CD4-positive, alpha-beta T cell treated with Interleukin-4 for 4 hours (primary cell): Measurements from ENCODE around the gene MTTP.

Source experiments
- DNase-seq: peaks from one replicate; pipeline ENCODE4 v3.0.0-alpha.2; 2020

Gene MTTP

DNA sequence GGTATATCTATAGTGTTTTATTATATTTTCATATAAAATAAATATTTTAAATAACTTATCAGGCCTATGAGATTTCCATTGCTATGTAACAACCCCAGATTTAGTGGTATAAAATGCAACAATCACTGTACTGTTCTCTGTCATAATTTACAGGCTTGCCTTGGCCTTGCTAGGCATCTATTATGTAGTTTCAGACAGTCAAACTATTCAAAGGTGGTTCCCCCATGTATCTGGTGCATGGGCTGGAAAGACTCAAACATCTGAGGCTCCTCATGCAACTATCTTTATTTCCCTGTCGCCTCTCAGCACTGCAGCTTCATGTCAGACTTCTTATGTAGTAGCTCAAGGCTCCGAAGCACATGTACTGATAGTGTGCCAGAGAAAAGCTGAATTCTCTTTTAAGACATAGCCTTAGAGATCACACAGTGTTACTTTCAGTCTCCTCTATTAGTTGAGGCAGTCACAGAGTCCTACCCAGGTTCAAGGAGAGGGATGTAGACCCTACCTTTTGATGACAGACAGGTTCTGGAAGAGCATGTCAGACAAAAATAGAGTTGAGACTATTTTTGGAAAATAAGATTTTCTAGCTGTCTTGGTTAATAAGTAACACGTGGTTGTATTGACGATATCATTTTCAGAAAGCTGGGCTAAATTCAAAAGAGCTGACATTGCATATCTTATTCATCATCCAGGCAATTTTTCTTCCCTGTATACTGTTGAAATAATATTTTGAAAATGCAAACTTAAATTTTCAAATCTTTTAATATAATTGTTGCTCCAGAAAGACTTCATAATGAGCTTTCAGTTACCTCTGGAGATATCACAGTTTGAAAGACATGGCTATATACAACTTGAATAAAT is 19.4 kb downstream of the MTTP start:
- DNase-seq, result no peak

DNA sequence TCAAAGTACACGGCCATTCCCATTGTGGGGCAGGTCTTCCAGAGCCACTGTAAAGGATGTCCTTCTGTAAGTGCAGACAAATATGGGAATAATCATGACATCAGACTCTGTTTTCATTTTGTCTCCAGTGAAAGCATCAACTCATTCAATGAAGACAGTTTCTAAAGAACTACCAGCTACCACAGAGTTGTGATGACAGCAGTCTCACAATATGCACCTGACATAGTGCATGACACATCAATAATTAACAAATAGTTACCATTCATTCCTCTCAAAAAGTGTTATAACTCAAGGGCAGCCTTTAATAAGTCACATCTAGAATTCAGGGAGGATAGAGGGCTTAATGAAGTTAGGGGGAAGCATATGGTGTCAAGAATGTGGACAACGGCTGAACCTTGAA is 20.2 kb downstream of the MTTP start:
- DNase-seq, result no peak

DNA sequence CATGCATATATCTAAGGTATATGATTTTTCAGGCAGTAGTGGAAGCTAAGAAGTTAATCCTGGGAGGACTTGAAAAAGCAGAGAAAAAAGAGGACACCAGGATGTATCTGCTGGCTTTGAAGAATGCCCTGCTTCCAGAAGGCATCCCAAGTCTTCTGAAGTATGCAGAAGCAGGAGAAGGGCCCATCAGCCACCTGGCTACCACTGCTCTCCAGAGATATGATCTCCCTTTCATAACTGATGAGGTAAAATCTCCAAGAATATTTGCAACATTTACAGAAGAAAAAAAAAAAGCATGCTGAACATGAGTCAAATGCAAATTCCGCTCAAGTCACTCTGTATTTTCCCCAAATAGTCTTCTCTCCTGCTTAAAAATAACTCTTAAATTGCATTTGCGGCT is 32.1 kb downstream of the MTTP start:
- DNase-seq, result no peak

DNA sequence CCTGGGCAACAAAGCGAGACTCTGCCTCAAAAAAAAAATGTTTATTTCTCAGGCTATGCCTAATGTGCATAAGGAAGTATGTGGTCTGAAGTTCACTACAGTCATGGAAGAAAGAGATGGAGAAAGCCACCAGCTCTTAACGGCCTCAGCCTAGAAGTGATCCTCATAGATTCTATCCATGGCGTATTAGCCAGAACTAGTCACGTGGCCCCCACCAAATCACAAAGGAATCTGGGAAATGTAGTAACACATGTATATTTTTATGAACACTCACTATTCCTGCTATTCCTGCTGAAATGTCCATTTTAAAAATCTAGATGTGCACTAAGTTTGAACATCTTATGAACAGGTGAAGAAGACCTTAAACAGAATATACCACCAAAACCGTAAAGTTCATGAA is 33.8 kb downstream of the MTTP start:
- no peak for DNase-seq

DNA sequence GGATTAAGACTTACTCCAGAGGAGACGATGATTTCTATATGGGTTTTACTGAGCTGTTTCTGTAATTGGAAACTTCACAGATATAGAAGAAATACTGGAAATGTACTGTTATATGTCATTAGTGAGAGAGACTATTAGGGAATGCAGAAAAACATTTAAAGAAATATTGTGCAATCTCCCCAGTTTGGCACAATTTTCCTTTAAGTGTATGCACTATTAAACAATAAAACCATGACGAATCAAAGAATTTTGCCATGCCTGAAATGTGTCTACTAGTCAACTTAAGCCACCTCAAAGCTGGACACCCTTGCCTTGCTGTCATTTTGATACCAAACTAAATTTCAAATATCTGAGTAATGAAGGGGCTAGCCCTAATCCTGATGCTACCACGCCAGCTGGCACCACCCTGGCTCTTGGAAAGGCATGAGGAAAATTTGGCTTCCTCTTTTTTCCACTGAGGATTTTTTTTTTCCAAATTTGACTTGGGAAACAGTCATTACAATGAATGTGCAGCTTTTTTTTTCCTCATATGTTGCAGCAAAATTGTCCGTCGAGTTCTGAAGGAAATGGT is 36.1 kb downstream of the MTTP start:
- no peak for DNase-seq

DNA sequence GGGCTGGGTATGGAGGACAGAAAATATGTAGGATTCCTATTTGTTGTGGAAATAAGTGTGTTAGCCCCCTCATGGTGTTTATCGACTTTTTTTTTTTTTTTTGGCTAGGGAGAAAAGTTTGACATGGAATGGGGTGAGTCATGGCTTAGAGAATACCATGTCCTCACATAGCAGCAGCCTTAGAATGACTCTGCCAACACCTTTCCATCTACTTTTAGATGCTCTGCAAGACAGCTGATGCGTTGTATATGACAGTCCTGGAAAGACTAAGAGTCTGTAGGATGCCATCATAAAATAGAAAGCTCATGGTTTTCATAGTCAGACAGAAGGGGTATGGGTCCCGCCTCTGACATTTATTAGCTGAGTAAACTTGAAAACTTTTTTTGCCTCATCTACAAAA is 37.7 kb downstream of the MTTP start:
- DNase-seq, result no peak

DNA sequence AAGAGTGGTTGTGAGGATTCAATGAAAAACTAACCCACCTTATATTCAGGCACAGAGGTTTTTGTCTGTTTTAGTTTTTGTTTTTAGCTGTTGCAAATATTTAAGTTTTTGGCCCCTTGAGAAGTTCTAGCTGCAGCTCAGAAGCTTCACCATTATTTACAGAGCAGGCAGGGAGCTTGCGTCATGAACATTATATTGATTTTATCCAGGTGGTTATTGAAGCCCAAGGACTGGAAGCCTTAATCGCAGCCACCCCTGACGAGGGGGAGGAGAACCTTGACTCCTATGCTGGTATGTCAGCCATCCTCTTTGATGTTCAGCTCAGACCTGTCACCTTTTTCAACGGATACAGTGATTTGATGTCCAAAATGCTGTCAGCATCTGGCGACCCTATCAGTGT is 38.1 kb downstream of the MTTP start:
- DNase-seq, result no peak

DNA sequence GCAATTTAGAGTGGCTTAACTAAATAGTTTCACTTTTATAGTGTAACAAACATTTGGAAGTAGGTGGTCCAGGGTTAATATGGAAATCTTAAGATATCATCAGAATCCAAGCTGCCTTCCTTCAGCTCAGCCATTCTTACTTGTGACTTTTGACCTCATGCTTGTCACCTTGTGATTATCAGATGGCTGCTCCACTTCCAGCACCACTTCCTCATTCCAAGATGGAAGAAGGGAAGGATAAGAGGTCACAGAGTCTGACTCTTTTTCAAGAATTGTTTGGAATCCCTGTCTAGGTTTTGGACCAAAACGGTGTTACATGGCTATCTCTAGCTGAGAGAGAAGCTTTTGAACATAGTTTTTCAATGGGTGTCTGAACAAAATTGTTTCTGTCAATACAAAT is 39.9 kb downstream of the MTTP start:
- DNase-seq, result no peak

DNA sequence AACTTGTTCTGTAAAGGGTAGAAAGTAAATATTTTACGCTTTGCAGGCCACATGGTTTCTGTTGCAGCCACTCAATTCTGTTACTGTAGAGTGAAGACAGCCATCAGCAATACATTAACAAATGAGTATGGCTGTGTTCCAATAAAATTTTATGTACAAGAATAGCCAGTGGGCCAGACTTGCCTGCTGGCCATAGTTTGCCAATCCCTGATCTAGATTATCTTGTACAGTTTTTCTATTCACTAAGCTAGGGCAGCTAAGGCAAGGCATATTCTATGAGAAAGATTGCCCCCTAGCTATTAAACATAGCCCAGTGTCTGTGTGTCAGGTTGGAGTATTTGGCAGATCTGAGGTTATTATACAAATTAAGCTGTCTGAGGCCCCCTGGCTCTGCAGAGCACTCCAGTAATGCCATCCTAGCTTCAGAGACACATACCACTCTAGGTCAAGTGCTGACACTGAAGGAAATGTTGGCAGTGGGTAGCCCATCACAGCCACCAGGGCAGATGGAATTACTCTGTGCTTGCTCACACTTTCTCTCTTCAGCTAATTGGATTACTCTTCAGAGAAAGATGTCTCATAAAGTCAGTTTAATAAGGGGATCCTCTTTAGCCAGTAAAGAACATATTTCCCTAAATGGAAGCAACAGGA is 40.7 kb downstream of the MTTP start:
- no peak for DNase-seq

DNA sequence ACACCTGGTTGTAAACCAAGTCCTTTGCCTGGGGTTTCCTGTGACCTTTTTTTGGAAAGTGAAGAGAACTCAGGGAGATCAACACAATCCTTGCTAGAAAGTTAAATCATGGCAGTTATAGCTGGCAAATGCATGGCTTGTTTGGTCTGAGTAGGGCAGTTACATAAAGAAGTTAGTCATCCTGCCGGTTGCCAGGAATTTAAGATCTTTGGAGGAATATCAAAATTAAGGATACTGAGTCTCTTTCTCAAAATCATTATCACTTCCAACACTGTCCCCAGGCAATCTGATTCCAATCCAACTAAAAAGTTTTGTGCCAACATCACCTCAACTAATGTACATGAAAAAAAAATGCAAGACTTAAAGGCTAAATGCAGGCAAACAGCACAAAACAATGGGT is 42.8 kb downstream of the MTTP start:
- DNase-seq, result no peak

DNA sequence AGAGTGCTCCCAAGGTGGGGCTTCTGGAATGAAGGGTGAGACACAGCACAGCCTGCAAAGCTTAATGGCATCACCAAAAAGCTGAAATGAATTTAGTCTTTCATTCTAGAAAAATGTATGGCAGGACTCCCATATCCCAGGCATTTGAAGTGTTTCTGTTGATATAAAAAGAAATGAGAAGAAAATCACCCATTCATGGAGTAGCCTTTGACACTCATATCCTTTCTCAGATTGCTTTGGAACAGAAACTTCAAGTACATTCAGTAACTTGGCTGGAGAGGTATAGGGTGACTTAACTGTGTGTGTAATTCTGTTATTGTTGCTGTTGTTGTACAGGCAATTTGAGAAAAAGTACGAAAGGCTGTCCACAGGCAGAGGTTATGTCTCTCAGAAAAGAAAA is 47.7 kb downstream of the MTTP start:
- no peak for DNase-seq

DNA sequence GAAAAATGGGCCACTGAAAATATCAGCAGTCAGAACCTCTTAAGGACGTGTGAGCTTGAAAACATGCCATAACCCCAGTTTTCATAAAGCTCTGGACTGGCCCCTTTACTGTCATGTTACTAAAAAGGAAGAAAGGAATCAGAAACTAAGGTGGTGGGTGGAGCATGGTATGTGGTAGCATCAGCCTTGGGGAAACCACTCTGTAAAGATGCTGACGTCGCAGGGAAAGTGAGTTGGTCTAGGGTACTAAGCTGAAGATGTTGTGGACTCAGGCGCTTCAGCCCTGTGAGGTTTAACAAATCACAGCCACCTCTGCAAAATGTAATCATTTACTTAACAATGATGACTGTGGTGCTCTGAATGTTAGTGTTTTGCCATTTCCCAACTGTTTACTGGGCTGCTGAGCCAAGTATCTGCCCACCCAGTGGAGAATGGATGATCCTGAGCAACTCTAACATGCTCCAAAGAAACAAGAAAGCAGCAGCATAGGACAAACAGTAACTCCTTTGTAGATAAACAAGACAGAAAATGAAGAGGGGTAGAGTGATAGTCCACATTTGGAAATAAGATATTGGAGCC is 49.6 kb downstream of the MTTP start:
- DNase-seq, result no peak

DNA sequence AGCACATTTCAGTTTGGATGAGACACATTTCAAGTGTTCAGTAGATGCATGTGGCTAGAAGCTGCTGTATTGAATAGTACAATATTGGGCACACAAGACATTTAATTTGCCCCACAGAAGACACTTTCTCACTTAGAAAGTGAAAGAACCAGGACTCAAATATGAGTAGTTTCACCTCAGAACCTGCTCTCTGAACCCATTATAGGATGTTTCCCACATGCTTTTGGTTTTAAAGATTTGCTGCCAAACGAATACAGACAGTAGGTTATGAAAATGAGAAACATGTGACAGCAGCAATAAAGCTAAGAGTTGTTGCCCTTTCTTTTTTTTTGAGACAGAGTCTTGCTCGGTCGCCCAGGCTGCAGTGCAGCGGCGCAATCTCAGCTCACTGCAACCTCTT is 50.7 kb downstream of the MTTP start:
- DNase-seq, result no peak

DNA sequence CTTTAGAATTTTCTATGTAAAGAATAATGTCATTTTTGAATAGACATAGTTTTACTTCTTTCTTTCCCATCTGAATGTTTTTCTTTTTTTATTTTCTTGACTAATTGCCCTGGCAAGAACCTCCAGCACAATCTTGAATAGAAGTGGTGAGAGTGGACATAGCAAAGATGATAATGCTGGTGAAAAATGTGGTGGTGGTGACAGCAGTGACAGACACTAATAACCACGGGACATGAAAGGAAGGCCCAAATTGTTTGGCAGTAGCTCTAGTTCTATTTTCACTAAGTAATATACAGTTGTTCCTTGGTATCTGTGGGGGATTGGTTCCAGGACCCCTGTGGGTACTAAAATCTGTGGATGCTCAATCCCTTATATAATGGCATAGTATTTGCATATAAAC is 53.4 kb downstream of the MTTP start:
- no peak for DNase-seq

DNA sequence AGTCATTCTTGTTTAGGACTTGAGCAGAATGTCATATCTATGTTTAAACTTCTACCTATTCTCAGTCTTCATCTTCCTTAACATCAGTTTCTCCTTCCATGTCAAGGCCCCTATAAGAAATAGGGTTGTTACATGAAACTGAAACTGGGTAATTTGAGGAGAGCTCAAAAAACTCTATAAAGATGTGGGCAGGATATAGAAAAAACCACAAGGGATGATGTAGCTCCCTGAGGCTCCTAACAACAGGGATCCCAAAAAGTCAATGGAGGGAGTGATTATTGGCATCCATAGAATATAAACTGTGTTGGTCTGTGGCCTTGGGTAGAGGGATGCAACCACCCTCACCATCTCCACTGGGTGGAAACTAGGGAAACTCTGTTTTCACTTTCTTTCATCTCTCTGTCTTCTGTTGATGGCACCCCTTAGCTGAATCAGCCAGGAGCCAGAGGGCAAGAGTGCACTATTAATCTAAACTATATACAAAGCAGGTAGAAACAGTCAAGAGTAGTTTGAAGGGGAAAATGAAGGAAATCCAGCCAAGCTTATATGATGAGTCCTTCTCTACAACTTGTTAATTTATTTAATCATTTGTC is 55.4 kb downstream of the MTTP start:
- DNase-seq, result no peak

DNA sequence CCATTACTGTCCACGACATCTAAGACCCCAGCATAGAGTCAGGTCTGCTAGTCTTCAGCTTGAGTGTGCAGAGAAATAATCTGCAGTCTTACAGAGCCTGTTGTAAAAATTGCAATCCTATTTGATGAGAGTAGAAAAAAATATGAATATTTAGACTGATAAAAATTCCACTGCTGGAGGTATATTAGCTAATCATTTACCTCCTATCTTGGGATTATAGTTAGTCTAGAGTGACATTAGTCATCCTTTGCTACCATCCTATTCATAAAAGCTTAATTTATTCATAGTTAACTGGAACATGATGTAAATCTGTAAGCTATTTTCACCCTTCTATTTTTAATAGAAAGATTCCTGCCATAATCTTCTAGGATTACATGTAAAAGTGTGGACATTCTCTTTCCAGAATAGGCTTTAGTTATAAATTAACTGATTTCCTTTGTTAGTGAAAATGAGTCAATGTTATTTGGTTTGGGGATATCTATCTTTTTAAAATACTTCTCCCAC is 56.3 kb downstream of the MTTP start:
- DNase-seq, result no peak

DNA sequence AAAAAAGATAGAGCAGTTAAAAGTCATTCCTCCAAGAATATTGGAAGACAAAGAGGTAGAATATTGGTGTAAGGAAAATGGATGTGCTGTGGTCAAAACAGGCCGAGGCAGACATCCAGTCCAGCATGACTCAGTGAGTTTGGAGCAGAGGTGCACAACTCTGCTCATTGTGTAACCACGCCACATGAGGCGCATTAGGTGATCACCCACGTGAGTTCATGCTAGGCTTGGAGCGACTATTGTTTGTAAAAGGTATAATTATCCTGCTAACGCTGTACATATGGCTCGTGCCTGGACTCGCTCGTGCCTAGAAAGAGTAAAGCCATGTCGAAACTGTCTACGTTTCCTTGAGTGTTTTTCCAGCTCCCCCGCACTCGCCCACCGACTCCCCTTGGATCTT is 59.1 kb downstream of the MTTP start:
- DNase-seq, result no peak

DNA sequence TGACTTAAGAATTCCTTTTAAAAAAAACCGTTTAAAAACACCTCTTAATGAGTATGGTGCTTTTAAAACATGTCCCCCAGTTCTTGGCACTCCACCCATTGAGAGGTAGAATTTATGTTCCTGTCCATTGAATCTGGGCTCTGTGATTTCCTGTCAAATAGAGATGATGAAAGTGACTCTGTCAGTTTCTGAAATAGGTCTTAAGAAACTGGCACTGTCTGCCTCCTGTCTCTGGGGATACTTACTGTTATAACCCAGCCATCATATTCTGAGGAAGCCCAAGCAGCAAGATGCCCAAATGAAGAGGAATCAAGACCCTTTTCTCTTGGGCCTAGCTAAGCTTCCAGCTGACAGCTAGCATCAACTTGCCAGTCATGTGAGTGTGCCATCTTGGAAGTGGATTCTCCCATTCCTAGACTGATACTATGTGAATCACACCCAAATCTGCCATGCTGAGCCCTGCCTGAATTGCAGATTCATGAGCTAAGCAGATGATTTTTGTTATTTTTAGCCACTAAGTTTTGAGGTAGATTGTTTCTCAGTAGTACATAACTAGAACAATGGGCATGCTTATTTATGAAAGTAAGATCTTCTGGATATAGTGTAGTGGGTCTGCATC is 60.2 kb downstream of the MTTP start:
- DNase-seq, result no peak

DNA sequence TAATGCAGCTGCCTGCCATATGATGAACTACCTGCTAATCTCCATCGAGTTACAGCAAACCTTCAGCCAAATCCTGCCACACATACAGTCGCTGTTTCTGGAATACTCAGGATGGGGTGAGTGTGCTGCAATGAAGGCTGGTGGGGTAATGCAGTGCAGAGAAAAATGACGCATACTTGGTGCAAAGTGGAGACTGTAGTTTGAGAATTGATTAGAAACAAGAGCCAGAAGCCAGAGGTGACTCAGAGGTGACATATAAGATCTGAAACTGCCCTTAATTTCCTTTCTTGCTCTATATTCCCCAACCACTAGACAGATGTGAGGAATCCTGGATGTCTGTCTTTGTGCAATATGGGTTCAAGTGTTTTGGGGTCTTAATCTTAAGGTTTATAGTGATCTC is 61.0 kb downstream of the MTTP start:
- no peak for DNase-seq

DNA sequence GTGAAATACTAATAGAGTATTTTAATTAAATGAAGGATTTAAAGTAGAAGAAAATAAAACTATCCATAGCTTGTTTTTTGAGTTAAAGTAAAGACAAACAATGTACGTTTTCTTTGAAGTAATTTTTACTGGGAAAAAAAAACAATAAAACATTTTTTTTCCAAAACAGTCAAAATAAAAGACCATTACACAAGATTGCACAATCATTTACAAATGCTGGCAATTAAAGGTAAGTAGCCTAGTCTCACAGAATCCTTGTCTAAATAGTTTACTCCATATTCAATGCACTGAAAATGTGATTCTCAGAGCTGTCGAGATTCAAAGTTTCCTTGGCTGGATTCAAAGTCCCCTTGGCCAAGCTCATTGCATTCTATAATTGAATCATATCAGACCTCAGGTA is 61.8 kb downstream of the MTTP start:
- DNase-seq, result no peak

DNA sequence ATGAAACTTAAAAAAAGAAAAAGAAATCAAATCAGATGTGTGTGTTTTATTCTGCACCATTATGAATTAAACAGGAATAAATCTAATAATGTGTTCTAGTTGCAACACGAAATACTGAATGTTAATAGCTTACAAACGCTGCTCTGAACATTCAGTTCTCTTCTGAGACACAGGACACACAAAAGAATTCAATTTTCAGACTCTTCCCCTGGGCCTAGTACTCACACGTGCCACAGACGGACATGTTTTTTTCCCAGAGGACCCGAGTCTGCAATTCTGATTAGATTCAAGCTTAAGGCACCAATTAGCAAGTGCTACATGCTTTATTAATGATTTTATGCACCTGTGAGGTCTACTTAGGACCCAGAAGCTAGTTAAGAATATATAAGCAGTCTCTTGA is 62.5 kb downstream of the MTTP start:
- DNase-seq, result no peak

DNA sequence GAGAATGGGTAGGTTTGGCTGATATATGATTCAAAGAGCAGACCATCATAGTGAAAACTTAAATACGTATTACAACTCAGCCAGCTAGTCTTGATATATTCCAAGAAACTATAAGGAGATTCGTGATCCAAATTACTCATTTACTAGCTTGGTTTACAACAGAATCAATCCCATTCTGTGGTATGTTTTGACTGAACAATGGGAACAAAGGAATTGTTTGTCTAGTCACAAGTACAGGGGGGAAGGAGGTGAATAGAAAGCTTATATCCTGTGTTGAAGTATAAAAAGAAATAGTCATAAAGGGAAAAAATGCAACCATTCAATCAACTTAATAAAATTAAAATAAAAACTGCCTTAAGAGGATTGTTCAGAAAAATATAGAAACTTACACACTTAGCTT is 66.1 kb downstream of the MTTP start:
- no peak for DNase-seq
